Measurements from ENCODE around the gene RBM39.
A peak's percentile ranks its signal among the peaks of the same experiment; 100 is the strongest.

DNA sequence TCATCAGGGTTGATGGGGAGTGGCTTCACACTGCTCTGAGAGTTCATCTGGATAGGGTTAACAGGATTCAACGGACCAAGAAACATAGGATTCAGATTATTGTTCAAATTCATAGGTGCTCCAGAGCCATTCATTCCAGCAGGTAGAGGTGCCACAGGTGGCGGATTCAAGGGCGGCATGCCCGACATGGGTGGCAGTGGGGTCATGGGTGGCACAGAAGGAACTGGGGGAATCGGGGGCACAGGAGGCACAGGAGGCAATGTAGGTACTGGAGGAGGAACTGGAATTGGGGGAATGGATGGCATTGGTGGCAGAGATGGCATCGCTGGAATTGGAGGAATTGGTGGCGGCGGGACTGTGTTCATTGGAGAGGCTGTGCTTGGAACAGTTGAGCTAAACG lies 87.6 kb downstream of the RBM39 start:
- TF ChIP-seq, protein P1, sequence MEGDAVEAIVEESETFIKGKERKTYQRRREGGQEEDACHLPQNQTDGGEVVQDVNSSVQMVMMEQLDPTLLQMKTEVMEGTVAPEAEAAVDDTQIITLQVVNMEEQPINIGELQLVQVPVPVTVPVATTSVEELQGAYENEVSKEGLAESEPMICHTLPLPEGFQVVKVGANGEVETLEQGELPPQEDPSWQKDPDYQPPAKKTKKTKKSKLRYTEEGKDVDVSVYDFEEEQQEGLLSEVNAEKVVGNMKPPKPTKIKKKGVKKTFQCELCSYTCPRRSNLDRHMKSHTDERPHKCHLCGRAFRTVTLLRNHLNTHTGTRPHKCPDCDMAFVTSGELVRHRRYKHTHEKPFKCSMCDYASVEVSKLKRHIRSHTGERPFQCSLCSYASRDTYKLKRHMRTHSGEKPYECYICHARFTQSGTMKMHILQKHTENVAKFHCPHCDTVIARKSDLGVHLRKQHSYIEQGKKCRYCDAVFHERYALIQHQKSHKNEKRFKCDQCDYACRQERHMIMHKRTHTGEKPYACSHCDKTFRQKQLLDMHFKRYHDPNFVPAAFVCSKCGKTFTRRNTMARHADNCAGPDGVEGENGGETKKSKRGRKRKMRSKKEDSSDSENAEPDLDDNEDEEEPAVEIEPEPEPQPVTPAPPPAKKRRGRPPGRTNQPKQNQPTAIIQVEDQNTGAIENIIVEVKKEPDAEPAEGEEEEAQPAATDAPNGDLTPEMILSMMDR (IDR thresholded peaks at IDR 0.05 in 2 of 3, conservative IDR thresholded peaks at IDR 0.05 in 1 of 3; ENCODE audit: control insufficient read depth in 2 of 3, extremely low read depth in 1 of 3, insufficient read depth in 1 of 3, low read depth in 3 of 3, low read length in 3 of 3) = no peak
- TF ChIP-seq YY1 (IDR thresholded peaks at IDR 0.05; ENCODE audit: low read depth, low read length) = no peak
- TF ChIP-seq EGR1 (IDR thresholded peaks at IDR 0.05; ENCODE audit: borderline replicate concordance in 1 of 2, low read depth in 2 of 2, low read length in 2 of 2) = no peak
- no peak for TF ChIP-seq SPI1 (IDR thresholded peaks at IDR 0.05; ENCODE audit: borderline replicate concordance, insufficient read depth, low read depth, low read length)
- 0 out of 2 replicates have a peak, but pooled peaks have one; percentile 10 for TF ChIP-seq POLR2A (IDR thresholded peaks at IDR 0.05; ENCODE audit: low read depth, low read length)
- no peak for TF ChIP-seq FOS (IDR thresholded peaks at IDR 0.05; ENCODE audit: borderline replicate concordance, extremely low read depth, insufficient read length)
- TF ChIP-seq IRF3 (IDR thresholded peaks at IDR 0.05) = no peak
- TF ChIP-seq ZNF24 (IDR thresholded peaks at IDR 0.05) = no peak

All from GM12878 (cell line).